ENCODE measurements around the gene GPR152.

Gene GPR152

DNA sequence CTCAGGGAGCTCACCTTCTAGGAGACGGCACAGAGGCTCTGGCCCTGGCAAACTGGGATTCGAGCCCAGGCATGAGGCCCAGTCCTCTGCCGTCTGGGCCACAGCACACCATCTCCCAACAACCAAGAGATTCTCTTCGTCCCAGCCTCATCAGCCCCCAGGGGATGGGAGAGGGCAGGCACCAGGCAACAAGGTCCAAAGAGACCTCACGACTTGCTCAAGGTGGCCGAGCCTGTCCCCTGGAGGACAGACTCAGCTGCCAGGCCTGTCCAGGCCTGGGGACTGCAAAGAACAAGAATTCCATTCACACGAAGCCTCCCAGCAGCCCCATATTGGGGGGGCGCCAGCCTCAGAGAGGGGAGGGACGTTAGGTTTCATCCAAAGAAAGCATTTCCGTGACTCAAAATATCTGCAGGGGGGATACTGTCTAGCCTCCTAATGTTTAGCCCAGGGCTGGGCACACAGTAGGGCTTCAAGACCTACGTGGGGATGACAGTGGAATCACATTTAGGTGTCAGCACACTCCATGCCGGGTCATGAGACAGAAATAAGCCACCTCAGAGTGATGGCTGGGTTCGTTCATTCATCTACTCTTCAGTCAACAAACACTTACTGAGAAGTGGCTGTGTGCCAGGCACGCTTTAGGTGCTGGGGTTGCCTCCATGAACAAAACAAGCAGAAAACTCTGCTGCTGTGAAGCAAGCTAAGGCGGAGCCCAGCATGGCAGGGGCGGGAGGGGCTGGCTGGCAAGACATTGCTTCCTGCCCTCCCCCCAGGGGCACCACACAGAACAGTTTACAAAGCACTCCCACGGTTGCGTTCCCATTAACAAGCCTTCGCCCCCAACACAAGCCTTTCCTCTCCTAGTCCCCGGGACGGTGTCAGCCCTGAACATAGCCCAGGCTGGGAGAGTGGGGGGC lies 35.9 kb downstream of the GPR152 start:
- H3K36me3 ChIP-seq (ENCODE audit: control insufficient read depth in 1 of 2, insufficient read depth in 2 of 2, low read length in 2 of 2) = no peaks in the 10 kb centered on the region
- H3K4me3 ChIP-seq (ENCODE audit: low read depth in 1 of 2, low read length in 2 of 2) = no peak overlapping the region
- no peak overlapping the region for H3K27ac ChIP-seq (ENCODE audit: low read length)
- H3K9me3 ChIP-seq (ENCODE audit: control insufficient read depth in 1 of 2, low read length in 2 of 2) = no peaks in the 10 kb centered on the region
- H3K4me1 ChIP-seq (ENCODE audit: control insufficient read depth in 1 of 2, insufficient read depth in 2 of 2, low read length in 2 of 2) = peaks cover 0 to 41% of the 10 kb centered on the region in 2 donors
- peaks cover 7% of the 10 kb centered on the region for H3K27me3 ChIP-seq (ENCODE audit: low read depth, low read length)

DNA sequence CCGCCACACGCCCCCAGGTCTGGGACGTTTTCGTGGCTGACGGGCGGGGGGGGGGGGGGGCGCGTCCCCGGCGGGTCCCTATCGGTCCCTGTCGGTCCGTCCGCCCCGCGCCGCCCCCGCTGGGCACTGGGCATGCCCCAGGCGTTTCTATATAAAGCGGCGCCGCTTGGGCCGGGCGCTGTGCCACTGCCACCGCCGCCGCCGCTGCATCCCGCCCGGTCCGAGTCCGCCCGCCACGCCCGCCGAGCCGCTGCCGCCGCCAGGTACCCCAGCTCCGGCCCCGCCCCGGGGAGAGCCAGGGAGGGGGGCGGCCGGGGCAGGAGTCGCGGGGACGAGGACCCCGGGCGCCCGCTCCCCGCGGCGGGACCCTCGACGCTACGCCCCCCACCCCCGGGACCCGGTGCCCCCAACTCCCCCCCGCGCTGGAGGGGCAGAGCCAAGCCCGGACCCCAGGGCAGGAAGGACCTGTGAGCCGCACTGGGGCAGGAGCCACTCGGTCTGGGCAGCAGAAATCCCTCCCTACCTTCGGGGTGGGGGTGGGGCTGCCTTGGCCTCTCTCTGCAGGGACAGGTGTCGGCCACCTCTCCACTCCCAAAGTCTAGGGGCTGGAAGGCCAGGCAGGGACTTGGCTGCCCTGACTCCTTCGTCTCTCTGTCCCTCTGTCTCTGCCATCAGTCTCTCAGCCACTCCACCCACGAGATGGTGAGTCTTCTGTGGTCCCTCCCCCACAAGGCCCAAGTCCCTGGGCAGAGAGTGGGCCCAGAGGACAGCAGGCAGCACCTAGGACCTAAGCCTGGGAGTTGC lies 36.8 kb downstream of the GPR152 start, which contains the start of gene CARNS1:
Gene CARNS1, plus strand, starts transcription at position 178 of the 804 bp plus-strand sequence. Its CDS starts 522 bp downstream, at position 700.
- no peak within 1 kb of the TSS for H3K4me3 ChIP-seq (ENCODE audit: low read depth in 1 of 2, low read length in 2 of 2)
- H3K27me3 ChIP-seq (ENCODE audit: low read depth, low read length) = peaks cover 7% of the 10 kb centered on the region

DNA sequence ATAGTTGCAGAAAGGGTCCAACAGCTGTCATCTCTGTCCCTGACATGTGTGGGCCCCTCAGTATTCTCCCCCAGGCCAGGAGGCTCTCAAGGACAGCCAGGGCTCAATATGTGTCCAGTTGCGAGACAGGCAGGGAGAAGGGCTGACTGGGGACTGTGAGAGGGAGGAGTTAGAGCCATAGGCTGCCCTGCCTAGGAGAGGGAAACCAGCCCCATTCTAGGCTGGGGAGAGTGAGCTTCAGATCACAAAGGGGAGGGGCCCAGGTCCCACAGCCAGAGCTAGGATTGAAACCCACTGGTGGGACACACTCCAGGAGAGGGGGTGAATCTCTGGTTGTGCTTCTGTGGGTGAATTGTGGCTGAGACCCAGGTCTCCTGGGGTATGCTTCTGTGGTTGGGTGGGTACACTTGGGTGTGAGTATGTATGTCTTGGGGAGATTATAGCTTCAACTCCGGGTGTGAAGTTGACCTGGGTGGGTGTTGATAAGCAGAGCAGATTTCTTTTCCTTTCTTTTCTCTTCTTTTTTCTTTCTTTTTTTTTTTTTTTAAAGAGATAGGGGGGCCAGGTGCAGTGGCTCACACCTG lies 39.2 kb downstream of the GPR152 start:
- H3K4me3 ChIP-seq (ENCODE audit: low read depth in 1 of 2, low read length in 2 of 2) = no peak overlapping the region
- H3K4me1 ChIP-seq (ENCODE audit: control insufficient read depth in 1 of 2, insufficient read depth in 2 of 2, low read length in 2 of 2) = peaks cover 0 to 35% of the 10 kb centered on the region in 2 donors
- H3K9me3 ChIP-seq (ENCODE audit: control insufficient read depth in 1 of 2, low read length in 2 of 2) = no peaks in the 10 kb centered on the region
- H3K27me3 ChIP-seq (ENCODE audit: low read depth, low read length) = peaks cover 7% of the 10 kb centered on the region
- H3K36me3 ChIP-seq (ENCODE audit: control insufficient read depth in 1 of 2, insufficient read depth in 2 of 2, low read length in 2 of 2) = no peaks in the 10 kb centered on the region
- H3K27ac ChIP-seq (ENCODE audit: low read length) = no peak overlapping the region

More for the DNA sequence above, 36.8 kb downstream of the GPR152 start, which contains the start of gene CARNS1:
- H3K9me3 ChIP-seq (ENCODE audit: control insufficient read depth in 1 of 2, low read length in 2 of 2) = no peaks in the 10 kb centered on the region
- no peak within 1 kb of the TSS for H3K27ac ChIP-seq (ENCODE audit: low read length)
- H3K36me3 ChIP-seq (ENCODE audit: control insufficient read depth in 1 of 2, insufficient read depth in 2 of 2, low read length in 2 of 2) = no peaks in the 10 kb centered on the region
- peaks cover 0 to 37% of the 10 kb centered on the region in 2 donors for H3K4me1 ChIP-seq (ENCODE audit: control insufficient read depth in 1 of 2, insufficient read depth in 2 of 2, low read length in 2 of 2)

DNA sequence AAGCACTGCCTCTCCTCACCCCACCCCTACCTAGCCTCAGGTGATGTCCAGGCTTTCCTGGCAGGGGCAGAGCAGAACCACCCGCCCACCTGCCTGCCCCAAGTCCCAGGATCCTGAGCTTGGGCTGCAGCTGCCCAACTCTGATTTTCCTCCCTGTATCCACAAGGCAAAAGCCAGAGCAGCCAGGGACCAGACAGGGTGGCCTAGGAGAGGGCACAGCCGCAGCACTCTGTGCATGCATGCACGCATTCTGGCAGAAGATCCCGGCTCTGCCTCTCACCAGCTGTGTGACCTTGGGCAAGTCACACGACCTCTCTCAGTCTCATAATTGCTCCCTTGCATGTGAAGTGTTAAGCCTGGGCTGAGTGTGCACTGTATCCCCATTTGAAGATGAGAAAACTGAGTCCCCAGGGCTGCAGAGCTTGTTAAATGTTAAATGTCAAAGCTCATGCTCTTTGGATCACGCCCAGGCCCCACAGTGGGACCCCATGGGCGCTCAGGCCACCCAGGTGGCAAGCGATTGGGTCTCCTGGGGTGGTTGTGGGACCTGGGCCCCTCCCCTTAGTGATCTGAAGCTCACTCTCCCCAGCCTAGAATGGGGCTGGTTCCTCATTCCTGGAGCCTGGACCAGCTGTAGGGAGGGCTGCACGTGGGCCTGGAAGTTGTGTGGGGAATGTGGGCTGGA lies 39.9 kb downstream of the GPR152 start:
- Histone ChIP-seq H3K36me3 (ENCODE audit: control insufficient read depth in 1 of 2, insufficient read depth in 2 of 2, low read length in 2 of 2) (no peaks in the 10 kb centered on the region), H3K4me1 (ENCODE audit: control insufficient read depth in 1 of 2, insufficient read depth in 2 of 2, low read length in 2 of 2) (peaks cover 0 to 35% of the 10 kb centered on the region in 2 donors), H3K27ac (ENCODE audit: low read length) (no peak overlapping the region), H3K27me3 (ENCODE audit: low read depth, low read length) (peaks cover 7% of the 10 kb centered on the region), H3K9me3 (ENCODE audit: control insufficient read depth in 1 of 2, low read length in 2 of 2) (no peaks in the 10 kb centered on the region), H3K4me3 (ENCODE audit: low read depth in 1 of 2, low read length in 2 of 2) (no peak overlapping the region)

DNA sequence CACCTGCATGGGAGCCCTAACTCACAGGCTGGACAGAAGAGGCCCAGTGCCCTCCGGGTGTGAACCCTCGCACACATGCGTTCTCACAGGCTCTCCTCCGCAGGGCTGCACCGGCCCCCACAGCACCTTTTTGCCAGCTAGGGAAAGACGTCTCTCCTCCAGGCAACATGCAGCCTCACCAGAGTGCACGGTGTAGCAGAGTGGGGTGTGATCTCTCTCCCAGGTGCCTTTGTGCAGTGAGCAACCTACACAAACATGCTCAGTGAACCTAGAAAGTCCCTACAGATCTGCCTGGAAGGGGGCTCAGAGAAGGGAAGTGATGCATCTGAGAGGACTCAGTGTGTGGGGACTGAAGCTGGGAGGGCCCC lies 40.8 kb downstream of the GPR152 start:
- H3K4me3 ChIP-seq (ENCODE audit: low read depth in 1 of 2, low read length in 2 of 2) = no peak overlapping the region
- H3K36me3 ChIP-seq (ENCODE audit: control insufficient read depth in 1 of 2, insufficient read depth in 2 of 2, low read length in 2 of 2) = no peaks in the 10 kb centered on the region
- peaks cover 0 to 30% of the 10 kb centered on the region in 2 donors for H3K4me1 ChIP-seq (ENCODE audit: control insufficient read depth in 1 of 2, insufficient read depth in 2 of 2, low read length in 2 of 2)
- H3K27me3 ChIP-seq (ENCODE audit: low read depth, low read length) = peaks cover 7% of the 10 kb centered on the region
- no peaks in the 10 kb centered on the region for H3K9me3 ChIP-seq (ENCODE audit: control insufficient read depth in 1 of 2, low read length in 2 of 2)
- no peak overlapping the region for H3K27ac ChIP-seq (ENCODE audit: low read length)

DNA sequence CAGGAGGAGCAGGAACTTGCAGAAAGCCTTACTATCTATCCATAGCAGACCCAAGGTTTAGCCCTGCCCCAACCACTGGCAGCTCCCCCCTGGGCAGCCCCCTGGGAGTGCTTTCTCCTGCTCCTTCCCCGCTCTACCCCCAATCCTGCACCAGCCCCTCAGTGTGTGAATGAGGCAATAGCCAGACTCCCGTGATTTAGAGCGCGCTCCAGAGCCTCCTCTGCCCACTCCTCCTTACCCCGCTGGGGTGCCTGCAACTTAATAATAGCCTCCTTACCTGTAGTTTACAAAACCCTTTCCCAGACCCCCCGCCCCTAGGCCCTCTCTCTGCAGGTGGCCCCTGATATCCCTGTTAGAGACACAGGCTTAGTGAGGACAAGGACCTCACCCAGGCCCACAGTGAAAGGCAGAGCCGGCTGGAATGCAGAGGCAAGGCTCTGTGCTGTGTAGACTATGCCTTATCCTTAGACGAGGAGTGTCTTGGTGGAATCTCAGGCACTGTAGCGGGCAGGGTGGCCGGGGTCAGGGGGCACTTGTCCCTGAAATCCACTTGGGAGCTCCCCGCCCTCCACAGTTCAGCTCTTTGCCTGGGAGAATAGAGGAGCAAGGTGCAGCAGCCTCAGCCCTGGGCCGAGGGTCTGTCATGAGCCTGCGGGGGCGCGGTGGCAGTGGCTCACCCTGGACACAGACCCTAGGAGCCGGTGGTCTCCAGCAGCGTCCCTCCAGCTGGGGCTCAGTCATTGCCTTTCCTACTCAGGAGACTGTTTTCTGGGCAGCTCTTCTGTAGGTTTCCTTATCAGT lies 41.3 kb downstream of the GPR152 start:
- Histone ChIP-seq H3K36me3 (ENCODE audit: control insufficient read depth in 1 of 2, insufficient read depth in 2 of 2, low read length in 2 of 2) (no peaks in the 10 kb centered on the region), H3K27ac (ENCODE audit: low read length) (no peak overlapping the region), H3K27me3 (ENCODE audit: low read depth, low read length) (peaks cover 7% of the 10 kb centered on the region), H3K9me3 (ENCODE audit: control insufficient read depth in 1 of 2, low read length in 2 of 2) (no peaks in the 10 kb centered on the region), H3K4me3 (ENCODE audit: low read depth in 1 of 2, low read length in 2 of 2) (no peak overlapping the region), H3K4me1 (ENCODE audit: control insufficient read depth in 1 of 2, insufficient read depth in 2 of 2, low read length in 2 of 2) (peaks cover 0 to 25% of the 10 kb centered on the region in 2 donors)

DNA sequence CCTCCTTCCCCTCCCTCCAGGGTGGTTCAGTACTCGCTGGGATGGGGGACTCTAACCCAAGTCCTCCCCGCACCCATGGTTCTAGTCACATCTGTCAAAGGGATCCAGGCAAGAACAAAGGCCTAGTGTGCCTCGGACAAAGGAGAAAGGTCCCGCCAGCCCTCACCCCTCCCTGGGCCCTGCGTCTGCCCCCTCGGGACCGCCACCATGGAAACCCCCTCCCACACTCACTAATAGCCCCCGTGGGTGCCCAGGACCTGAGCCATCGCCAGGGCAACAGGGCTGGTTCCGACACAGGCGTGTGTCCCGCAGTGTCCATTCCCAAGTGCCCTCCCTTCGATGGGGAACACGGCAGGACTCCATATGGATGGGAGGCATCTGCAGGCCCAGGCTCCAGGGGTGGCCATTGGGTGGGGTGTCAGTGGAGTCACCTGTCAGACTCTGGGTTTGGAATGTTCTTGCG lies 42.1 kb downstream of the GPR152 start:
- Histone ChIP-seq H3K4me3 (ENCODE audit: low read depth in 1 of 2, low read length in 2 of 2) (no peak overlapping the region), H3K4me1 (ENCODE audit: control insufficient read depth in 1 of 2, insufficient read depth in 2 of 2, low read length in 2 of 2) (peaks cover 0 to 23% of the 10 kb centered on the region in 2 donors)

DNA sequence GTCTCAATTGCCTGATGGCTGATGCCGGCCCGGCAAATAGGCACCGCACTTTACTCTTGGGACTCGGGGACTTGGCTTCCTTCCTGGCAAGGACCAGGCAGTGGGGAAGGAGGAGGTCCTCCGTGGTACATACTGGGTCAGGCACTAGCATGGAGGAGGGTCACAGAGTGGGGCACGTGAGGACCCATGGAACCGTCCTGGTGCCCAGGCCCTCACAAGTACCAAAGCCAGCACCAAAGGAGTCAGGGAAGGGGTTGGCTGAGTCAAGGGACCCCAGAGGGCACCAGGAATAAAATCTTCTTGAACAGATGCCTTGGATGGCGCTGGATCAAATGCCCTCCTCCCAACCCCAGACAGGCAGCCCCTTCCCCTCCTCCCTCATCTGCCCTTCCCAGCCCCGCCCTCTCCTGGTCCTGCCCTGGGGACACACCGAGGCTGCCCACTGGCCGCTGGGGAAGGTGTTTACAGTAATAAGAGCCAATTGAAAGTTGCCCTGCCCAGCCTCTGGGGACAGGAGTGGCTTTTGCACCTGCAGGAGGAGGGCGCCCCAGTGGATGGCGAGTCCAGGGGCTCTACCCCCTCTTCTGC lies 42.7 kb downstream of the GPR152 start:
- Histone ChIP-seq H3K36me3 (ENCODE audit: control insufficient read depth in 1 of 2, insufficient read depth in 2 of 2, low read length in 2 of 2) (no peaks in the 10 kb centered on the region), H3K4me3 (ENCODE audit: low read depth in 1 of 2, low read length in 2 of 2) (no peak overlapping the region), H3K4me1 (ENCODE audit: control insufficient read depth in 1 of 2, insufficient read depth in 2 of 2, low read length in 2 of 2) (peaks cover 0 to 18% of the 10 kb centered on the region in 2 donors), H3K27ac (ENCODE audit: low read length) (no peak overlapping the region), H3K9me3 (ENCODE audit: control insufficient read depth in 1 of 2, low read length in 2 of 2) (no peaks in the 10 kb centered on the region), H3K27me3 (ENCODE audit: low read depth, low read length) (peaks cover 7% of the 10 kb centered on the region)

More for the DNA sequence above, 42.1 kb downstream of the GPR152 start:
- Histone ChIP-seq H3K27me3 (ENCODE audit: low read depth, low read length) (peaks cover 7% of the 10 kb centered on the region), H3K9me3 (ENCODE audit: control insufficient read depth in 1 of 2, low read length in 2 of 2) (no peaks in the 10 kb centered on the region), H3K27ac (ENCODE audit: low read length) (no peak overlapping the region), H3K36me3 (ENCODE audit: control insufficient read depth in 1 of 2, insufficient read depth in 2 of 2, low read length in 2 of 2) (no peaks in the 10 kb centered on the region)

DNA sequence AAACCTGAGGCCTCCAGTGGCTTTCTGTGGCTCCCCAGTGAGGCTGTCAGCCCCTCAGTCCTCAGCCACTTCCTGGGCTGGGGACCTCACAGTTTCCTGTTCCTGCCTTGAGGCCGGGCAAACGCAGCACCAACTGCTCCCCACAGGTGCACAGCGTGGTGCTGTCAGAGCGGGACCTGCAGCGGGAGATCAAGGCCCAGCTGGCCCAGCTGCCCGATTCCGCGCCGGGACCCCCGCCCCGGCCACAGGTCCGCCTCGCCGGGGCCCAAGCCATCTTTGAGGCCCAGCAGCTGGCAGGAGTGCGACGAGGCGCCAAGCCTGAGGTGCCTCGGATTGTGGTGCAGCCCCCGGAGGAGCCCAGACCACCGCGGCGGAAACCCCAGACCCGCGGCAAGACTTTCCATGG lies 43.3 kb downstream of the GPR152 start:
- Histone ChIP-seq H3K4me3 (ENCODE audit: low read depth in 1 of 2, low read length in 2 of 2) (no peak overlapping the region), H3K36me3 (ENCODE audit: control insufficient read depth in 1 of 2, insufficient read depth in 2 of 2, low read length in 2 of 2) (no peaks in the 10 kb centered on the region), H3K27ac (ENCODE audit: low read length) (no peak overlapping the region)

More for the DNA sequence above, 43.3 kb downstream of the GPR152 start:
- H3K27me3 ChIP-seq (ENCODE audit: low read depth, low read length) = peaks cover 7% of the 10 kb centered on the region
- H3K4me1 ChIP-seq (ENCODE audit: control insufficient read depth in 1 of 2, insufficient read depth in 2 of 2, low read length in 2 of 2) = peaks cover 0 to 17% of the 10 kb centered on the region in 2 donors
- H3K9me3 ChIP-seq (ENCODE audit: control insufficient read depth in 1 of 2, low read length in 2 of 2) = no peaks in the 10 kb centered on the region

Data from muscle layer of duodenum (tissue), 2 donors.